H54 (cell line): ENCODE measurements around the gene TBKBP1.
"Not testable (repeated sequence)": the region's sequence is repeated elsewhere in the genome, so short reads cannot be mapped to it uniquely, and the experiment has no call there.

Experiments used
- DNase-seq: peaks from one replicate; pipeline ENCODE4 v3.0.0; 2011; ENCODE audit warnings: low spot score, mixed read lengths; ENCODE audit not compliant: insufficient read length
- FAIRE-seq: peaks from 3 replicates; lab custom pipeline; 2011; peaks lifted over from hg19 to GRCh38; lab: Jason Lieb, UNC
- POLR2A ChIP-seq: IDR thresholded peaks from 2 replicates; pipeline ENCODE4 v1.6.1; 2011; ENCODE audit warnings: low read depth, mild to moderate bottlenecking, low read length

Gene TBKBP1

DNA sequence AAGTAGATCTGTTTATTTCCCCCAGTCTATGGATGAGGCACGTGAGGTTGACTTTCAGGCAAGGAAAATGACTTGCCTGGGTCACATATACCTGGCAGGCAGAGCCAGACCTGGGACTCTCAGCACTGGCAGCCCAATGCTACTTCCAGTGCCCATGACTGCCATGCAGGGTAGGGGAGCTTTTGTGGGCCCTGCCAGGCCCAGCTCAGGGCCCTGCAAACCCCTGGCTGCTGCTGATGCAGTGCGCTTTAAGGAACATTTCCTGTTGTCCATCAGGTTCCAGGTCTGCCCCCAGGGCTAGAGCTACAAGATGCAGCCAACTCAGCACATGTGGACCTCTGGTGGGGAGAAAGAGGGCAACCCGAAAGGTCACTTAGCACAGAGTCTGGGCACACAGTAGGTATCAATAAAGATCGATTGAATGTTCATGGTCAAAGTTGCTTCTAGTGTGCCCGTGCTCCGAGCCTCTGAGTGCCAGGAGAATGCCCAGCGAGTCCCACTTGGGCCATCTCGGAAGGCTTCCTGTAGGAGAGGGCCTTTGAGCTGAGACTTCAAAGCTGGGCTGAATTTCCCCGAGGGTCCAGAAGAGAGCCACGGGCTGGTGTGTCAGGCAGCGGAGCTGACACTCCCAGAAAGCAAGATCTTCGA lies 38.6 kb downstream of the TBKBP1 start:
- no peak for TF ChIP-seq POLR2A
- FAIRE-seq (no peak), DNase-seq (no peak)

DNA sequence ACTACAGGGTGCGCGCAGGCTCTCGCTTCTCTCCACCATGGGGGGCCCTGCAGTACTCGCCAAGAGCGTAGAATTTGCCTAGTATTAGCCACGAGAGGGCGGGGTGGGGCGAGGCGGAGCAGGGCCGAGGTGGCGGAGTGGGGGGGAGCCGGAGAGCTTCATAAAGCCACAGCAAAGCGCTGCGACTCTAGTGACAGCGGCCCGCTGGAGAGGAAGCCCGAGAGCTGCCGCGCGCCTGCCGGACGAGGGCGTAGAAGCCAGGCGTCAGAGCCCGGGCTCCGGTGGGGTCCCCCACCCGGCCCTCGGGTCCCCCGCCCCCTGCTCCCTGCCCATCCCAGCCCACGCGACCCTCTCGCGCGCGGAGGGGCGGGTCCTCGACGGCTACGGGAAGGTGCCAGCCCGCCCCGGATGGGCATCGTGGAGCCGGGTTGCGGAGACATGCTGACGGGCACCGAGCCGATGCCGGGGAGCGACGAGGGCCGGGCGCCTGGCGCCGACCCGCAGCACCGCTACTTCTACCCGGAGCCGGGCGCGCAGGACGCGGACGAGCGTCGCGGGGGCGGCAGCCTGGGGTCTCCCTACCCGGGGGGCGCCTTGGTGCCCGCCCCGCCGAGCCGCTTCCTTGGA lies 39.2 kb downstream of the TBKBP1 start, which contains the start of gene TBX21:
TBX21 (plus strand) TSS at position 190 of the 627 bp plus-strand sequence; CDS start at position 409, 219 bp downstream.
- no peak for DNase-seq
- no peak for FAIRE-seq

DNA sequence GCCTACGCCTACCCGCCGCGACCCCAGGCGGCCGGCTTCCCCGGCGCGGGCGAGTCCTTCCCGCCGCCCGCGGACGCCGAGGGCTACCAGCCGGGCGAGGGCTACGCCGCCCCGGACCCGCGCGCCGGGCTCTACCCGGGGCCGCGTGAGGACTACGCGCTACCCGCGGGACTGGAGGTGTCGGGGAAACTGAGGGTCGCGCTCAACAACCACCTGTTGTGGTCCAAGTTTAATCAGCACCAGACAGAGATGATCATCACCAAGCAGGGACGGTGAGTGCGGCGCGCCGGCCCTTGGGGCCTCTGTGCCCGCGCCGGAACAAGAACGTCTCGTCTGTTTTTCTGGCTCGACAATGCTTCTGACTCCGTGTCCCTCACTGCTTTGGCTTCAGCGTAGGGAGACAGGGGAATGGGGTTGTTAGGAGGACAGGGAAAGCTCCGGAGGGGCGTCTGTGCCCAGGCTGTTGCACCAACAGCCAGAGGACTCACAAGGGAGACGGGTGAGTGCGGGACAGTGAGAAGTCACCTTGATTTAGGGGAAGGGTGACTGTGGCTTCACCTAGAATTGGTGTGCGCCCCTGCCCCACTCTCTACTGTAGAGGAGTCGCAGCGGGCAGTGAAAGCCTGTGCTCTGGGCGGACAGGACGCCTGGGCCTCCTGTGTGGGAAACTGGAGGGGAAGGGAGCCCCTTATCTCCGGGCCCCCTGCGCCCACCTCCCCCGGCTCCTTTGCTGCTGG lies 39.9 kb downstream of the TBKBP1 start:
- FAIRE-seq, result no peak
- no peak for TF ChIP-seq POLR2A

More for the DNA sequence above, 39.2 kb downstream of the TBKBP1 start, which contains the start of gene TBX21:
- TF ChIP-seq POLR2A, result no peak

DNA sequence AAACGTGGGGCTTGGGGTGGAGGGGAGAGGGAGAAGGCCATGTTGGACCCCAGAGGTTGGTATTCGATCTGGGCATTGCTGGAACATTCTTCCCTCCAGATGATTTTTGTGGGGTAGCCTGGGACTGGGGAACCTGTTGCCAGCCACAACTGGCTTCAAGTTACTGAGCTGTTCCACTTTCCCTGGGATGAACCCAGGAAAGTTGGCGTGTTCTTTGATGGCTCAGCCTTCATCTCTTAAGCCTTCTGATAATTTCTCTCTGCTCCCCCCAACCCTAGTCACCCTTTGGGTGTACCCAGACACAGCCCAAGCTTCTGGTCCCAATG lies 41.1 kb downstream of the TBKBP1 start:
- no peak for DNase-seq
- FAIRE-seq, result no peak
- no peak for TF ChIP-seq POLR2A

More for the DNA sequence above, 39.9 kb downstream of the TBKBP1 start:
- DNase-seq, result no peak

DNA sequence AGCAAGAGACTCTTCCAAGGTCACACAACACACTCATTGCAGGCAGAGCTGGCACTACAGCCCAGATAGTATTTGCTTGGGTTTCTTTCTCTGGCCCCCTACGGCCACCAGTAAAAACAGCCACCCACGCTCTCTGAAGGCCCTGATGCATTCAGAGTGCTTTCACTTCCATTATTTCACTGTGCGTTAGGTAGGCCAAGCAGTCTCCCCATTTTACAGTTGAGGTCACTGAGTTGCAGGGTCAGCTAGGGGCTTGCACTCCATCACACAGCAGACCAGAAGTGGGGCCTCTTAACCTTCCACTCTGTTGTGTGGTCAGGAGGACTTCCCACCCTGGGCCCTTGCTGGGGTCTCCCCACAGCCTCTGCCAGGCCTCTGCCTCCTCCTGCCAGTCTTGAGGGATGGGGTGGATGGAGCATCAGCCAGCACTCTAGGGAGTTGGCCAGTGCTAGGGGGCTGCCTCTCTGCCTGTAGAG lies 41.6 kb downstream of the TBKBP1 start:
- TF ChIP-seq POLR2A, result no peak
- no peak for DNase-seq
- FAIRE-seq, result no peak

DNA sequence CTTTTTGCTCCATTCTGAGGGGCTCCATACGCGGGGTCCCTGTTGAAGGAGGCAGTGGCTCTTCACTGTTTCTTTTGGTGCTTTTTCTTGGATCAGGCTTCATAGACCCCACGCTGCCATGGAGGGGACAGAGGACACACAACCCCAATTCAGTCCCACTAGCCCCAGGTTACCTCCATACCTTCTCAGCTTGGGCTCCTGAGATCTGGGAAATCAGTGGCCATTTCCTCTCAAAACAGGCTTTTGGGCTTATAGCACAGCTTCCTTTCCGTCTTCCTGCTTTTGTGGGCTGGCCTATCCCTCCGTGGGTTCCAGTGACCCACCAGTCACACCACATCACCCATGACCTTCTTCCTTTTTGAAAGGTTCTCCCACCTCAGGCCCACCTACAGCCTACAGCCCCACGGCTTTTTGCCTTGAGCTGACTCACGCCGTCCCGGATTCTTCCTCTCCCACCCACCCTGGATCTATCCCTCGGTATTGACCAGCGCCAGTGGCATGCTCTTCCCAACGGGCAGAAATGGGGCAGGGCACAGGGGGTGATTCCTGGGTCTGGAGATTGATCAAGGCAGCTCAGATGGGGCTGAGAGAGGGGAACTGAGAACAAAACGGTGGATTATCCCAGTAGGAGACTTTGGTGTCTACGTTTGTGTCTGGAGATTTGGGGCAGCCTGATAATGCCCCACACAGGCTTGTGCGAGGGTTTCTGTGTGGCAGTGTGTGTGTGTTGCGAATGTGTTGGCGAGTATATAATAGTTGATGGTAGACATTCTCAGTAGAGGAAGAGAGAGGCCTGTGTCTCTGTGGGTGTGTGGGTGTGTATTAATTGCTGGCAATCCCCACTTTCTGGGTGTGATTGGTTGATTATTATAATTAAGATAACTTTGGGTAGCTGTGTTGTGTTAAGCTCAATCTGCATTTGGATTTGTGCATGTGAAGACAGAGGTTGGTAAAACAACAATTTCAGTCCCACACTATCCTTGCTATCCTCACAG lies 42.8 kb downstream of the TBKBP1 start:
- no peak for DNase-seq
- FAIRE-seq, result no peak

DNA sequence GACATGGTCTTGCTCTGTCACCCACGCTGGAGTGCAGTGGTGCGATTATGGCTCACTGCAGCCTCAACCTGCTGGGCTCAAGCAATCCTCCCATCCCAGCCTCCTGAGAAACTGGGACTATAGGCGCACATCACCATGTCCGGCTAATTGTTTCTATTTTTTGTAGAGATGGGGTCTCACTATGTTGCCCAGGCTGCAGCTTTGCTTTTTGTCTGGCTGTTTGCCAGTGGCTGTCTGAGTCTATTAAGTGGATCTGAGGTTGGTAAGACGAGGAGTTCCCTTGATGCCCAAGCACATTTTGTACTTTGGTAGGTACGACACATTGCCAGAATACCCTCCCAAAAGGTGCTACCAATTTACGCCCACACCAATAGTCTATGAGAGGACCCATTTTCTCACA lies 44.2 kb downstream of the TBKBP1 start:
- FAIRE-seq (no peak), DNase-seq (no peak)
- TF ChIP-seq POLR2A, result no peak

More for the DNA sequence above, 42.8 kb downstream of the TBKBP1 start:
- no peak for TF ChIP-seq POLR2A

DNA sequence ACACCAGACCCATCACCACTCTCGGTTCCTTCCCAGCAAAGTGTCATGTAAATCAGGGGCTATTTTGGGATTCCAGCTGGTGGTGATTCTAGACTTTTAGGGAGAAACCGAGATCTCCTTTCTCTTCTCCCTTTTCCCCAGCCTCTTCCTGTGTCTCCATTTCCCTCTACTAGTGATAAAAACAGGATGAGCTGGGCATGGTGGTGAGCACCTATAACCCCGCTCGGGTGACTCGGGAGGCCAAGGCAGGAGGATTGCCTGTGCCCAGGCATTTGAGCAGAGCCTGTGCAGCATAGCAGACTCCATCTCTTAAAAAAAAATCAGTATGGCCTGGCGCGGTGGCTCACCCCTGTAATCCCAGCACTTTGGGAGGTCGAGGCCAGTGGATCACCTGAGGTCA lies 45.2 kb downstream of the TBKBP1 start:
- no peak for FAIRE-seq
- no peak for DNase-seq
- no peak for TF ChIP-seq POLR2A

DNA sequence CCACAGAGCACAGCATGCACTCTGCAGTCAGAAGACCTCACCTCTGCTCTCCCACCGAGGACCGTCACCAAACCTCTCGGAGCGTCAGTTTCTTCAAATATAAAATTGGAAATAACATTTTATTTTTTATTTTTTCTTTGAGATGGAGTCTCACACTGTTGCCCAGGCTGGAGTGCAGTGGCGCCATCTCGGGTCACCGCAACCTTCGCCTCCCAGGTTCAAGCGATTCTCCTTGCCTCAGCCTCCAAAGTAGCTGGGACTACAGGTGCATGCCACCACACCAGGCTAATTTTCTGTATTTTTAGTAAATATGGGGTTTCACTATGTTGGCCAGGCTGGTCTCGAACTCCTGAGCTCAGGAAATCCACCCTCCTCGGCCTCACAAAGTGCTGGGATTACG lies 46.0 kb downstream of the TBKBP1 start:
- not testable (repeated sequence) for DNase-seq, FAIRE-seq

DNA sequence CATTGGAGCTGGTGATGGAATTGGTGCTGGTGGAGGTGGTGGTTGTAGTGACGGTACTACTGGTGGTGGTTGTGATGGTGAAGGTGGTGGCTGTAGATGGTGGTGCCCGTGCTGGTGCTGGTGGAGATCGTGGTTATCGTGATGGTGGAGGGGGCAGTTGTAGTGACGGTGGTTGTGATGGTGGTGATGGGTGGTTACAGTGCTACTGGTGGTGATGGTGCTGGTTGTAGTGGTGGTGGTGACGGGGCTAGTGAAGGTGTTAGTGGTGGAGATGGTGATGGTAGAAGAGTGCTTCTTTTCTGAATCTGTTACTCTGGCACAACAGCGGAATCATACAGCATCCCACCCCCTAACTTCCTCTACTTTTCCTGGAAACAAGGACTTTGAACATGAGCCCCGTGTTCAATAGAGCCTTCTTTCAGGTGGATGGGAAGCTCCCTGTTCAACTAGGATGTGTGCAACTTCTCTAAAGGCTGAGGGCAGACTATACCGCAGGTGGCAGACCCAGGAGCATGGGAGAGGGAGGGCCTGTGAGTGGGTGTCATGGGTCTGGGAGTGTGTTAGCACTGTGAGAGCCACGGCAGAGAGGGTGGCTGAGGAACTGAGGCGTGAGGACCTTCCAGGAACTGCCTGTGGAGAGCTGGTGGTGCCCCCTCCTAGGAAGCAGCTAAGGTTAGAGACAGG lies 47.3 kb downstream of the TBKBP1 start:
- no peak for TF ChIP-seq POLR2A
- DNase-seq, result no peak
- no peak for FAIRE-seq

DNA sequence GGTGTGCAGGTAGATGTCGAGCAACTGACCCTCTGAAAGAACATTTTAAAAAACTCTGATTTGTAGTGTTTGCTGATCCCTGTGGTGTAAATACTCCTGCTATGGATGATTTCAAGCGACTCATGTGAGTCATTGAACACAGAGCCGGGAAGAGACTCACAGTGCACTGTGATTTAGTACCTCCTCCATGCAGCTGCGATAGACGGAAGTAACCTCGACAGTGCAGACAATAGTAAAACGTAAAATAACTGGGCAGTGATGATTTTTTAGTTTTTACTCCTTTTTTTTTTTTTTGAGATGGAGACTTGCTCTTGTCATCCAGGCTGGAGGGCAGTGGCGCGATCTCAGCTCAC lies 47.8 kb downstream of the TBKBP1 start:
- no peak for TF ChIP-seq POLR2A
- no peak for DNase-seq
- no peak for FAIRE-seq

DNA sequence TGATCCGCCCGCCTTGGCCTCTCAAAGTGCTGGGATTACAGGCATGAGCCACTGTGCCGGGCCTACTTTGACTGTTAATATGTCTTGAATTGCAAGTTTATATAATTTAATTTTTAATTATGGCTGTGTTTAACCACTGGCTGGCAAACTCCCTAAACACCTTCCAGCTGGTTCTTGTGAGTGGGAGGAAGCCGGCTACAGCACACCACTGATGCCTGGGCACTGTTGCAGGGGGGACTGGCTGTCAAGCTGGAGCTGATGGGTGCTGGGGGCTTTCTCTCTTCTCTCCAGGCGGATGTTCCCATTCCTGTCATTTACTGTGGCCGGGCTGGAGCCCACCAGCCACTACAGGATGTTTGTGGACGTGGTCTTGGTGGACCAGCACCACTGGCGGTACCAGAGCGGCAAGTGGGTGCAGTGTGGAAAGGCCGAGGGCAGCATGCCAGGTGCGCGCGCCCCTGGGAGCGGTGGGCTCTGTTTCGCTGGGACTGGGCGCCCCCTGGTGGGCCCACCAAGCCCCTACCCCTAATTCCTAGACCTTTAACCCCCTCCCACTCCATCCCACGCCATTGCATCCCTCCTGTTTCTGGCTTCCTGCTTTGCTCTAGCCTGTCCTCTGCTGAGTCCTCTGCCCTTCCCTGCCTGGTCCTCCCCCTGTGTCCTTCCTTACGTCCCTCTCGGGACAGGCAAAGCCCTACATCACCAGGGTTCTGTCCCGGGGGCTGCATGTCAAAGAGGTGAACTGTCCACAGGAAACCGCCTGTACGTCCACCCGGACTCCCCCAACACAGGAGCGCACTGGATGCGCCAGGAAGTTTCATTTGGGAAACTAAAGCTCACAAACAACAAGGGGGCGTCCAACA lies 48.6 kb downstream of the TBKBP1 start:
- no peak for FAIRE-seq
- TF ChIP-seq POLR2A, result no peak
- no peak for DNase-seq
